Measurements from ENCODE around the gene SH3BGRL3. TPM values are rescaled to one million over a fixed set of nuclear protein-coding genes. Genes with fewer than 3 reads are reported as not detected.
A peak's percentile ranks its signal among the peaks of the same experiment; 100 is the strongest.

SH3BGRL3 gene
- total RNA-seq, 1 experiment from 2014 or later: 38.9 TPM

DNA sequence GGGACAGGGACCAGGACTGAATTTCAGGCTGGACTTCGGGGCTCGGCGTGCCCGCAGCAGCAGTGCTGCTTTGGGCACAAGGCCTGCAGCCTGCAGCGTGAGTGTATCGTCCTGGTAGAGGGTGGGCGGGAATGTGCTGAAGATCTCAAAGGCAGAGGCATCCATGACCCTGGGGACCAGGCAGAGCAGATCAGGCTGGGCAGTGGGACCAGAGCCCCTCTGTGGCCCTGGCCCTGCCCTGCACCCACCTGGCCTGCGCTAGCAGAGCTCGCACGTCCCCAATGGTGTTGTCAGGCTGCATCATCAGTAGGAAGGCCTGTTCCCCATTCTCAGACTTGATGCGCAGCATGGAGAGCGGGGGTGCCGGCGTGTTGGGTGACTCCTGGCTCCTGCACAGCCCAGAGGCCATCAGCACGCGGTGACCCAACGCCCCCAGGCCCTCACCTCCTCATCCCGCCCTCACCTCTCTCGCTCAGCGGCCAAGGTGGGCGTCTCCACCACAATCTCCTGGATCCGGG lies 2.6 kb downstream of the SH3BGRL3 start:
- H3K9me3 ChIP-seq (replicated peaks): no peaks in the 10 kb centered on the region
- H3K4me1 ChIP-seq (replicated peaks): peaks cover 63% of the 10 kb centered on the region
- H3K27ac ChIP-seq: no peak overlapping the region
- peaks cover 57% of the 10 kb centered on the region for H3K36me3 ChIP-seq
- peak in 1 of 2 experiments; percentile 41 for DNase-seq (ENCODE audit: low read depth in 1 of 2, low spot score in 2 of 2)
- H3K27me3 ChIP-seq (replicated peaks): no peaks in the 10 kb centered on the region
- H3K4me3 ChIP-seq: no peak overlapping the region

- no peak for DNase-seq (ENCODE audit: low read depth in 1 of 2, low spot score in 2 of 2)
- no peak overlapping the region for H3K27ac ChIP-seq
- H3K4me1 ChIP-seq (replicated peaks): peaks cover 54% of the 10 kb centered on the region
These were observed 3.5 kb downstream of the SH3BGRL3 start for GRCh38 chr1:26283279-26283853.

DNA sequence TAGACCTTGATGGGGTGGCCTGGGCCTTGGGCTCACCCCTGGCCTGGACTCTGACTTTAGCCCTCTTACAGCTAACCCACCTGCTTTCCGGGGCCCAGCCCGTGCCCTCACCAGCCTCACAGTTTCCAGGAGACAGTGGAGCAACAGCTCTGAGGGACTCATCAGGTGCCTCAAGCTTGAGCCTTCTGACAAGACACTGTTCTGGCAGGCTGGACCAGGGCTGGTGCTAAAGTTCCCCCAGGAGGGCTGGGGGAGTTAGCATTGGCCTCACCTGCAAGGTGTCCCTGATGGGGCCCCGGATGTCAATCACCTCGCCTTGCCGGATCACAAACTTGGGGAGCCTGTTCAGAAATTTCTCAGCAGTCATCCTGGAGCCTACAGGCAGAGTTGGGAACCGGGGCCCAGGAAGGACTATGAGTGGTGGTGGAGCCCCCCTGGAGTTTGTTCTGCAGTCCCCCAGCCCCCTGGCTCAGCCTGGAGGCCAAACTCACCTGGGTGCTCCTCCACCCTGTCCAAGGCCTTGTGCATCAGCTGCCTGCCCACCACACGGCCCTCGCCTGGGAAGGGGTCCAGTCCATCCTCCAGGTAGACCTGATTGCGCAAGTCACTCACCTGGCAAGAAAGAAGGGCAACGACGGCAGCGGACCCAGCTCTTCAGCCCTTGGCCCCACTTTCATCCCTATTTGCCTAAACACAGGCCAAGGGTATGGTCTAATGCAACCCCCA lies 4.1 kb downstream of the SH3BGRL3 start:
- Histone ChIP-seq H3K27me3 (replicated peaks) (no peaks in the 10 kb centered on the region), H3K9me3 (replicated peaks) (no peaks in the 10 kb centered on the region), H3K36me3 (peaks cover 46% of the 10 kb centered on the region), H3K4me3 (no peak overlapping the region), H3K27ac (peak overlapping the region; percentile 45), H3K4me1 (replicated peaks) (peaks cover 47% of the 10 kb centered on the region)
- peak in 1 of 2 experiments; percentile 41 for DNase-seq (ENCODE audit: low read depth in 1 of 2, low spot score in 2 of 2)

More at GRCh38 chr1:26283279-26283853, 3.5 kb downstream of the SH3BGRL3 start:
- H3K27me3 ChIP-seq (replicated peaks): no peaks in the 10 kb centered on the region
- peaks cover 50% of the 10 kb centered on the region for H3K36me3 ChIP-seq
- H3K4me3 ChIP-seq: no peak overlapping the region
- no peaks in the 10 kb centered on the region for H3K9me3 ChIP-seq (replicated peaks)

- no peaks in the 10 kb centered on the region for H3K27me3 ChIP-seq (replicated peaks)
- H3K4me3 ChIP-seq: no peak overlapping the region
- peaks cover 40% of the 10 kb centered on the region for H3K4me1 ChIP-seq (replicated peaks)
- peak; percentile 70 to 96 for DNase-seq (ENCODE audit: low read depth in 1 of 2, low spot score in 2 of 2)
- H3K27ac ChIP-seq: peak overlapping the region; percentile 45
- H3K36me3 ChIP-seq: peaks cover 39% of the 10 kb centered on the region
- no peaks in the 10 kb centered on the region for H3K9me3 ChIP-seq (replicated peaks)
These were observed 4.9 kb downstream of the SH3BGRL3 start for GRCh38 chr1:26284597-26285347.

GRCh38 chr1:26285366-26286063 lies 5.6 kb downstream of the SH3BGRL3 start:
- Histone ChIP-seq H3K27ac (no peak overlapping the region), H3K27me3 (replicated peaks) (no peaks in the 10 kb centered on the region), H3K4me1 (replicated peaks) (peaks cover 32% of the 10 kb centered on the region), H3K36me3 (peaks cover 36% of the 10 kb centered on the region), H3K9me3 (replicated peaks) (no peaks in the 10 kb centered on the region), H3K4me3 (no peak overlapping the region)
- peak in 1 of 2 experiments; percentile 57 for DNase-seq (ENCODE audit: low read depth in 1 of 2, low spot score in 2 of 2)

DNA sequence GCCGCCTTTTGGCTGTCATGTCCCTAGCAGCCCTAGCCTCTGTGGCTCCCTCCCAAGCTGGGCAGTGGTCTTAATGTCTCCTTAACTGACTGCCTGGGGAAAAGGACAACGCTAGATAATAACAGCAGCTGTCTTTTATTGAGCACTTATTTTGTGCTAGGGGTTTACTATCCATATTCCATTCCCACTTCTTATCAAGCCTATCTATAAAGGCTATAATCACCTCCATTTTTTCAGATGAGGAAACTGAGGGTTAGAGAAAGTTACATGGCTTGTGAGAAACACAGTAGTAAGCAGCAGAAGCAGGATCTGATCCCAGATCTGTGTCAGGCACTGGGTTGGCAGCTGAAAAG lies 6.2 kb downstream of the SH3BGRL3 start:
- peaks cover 33% of the 10 kb centered on the region for H3K36me3 ChIP-seq
- DNase-seq (ENCODE audit: low read depth in 1 of 2, low spot score in 2 of 2): no peak
- H3K4me3 ChIP-seq: no peak overlapping the region
- H3K4me1 ChIP-seq (replicated peaks): peaks cover 27% of the 10 kb centered on the region
- no peaks in the 10 kb centered on the region for H3K9me3 ChIP-seq (replicated peaks)
- H3K27ac ChIP-seq: no peak overlapping the region
- H3K27me3 ChIP-seq (replicated peaks): no peaks in the 10 kb centered on the region

GRCh38 chr1:26287033-26287711 lies 7.3 kb downstream of the SH3BGRL3 start:
- H3K9me3 ChIP-seq (replicated peaks): no peaks in the 10 kb centered on the region
- no peaks in the 10 kb centered on the region for H3K27me3 ChIP-seq (replicated peaks)
- peaks cover 25% of the 10 kb centered on the region for H3K36me3 ChIP-seq
- DNase-seq (ENCODE audit: low read depth in 1 of 2, low spot score in 2 of 2): no peak
- no peak overlapping the region for H3K4me3 ChIP-seq
- no peak overlapping the region for H3K27ac ChIP-seq
- peaks cover 17% of the 10 kb centered on the region for H3K4me1 ChIP-seq (replicated peaks)

DNA sequence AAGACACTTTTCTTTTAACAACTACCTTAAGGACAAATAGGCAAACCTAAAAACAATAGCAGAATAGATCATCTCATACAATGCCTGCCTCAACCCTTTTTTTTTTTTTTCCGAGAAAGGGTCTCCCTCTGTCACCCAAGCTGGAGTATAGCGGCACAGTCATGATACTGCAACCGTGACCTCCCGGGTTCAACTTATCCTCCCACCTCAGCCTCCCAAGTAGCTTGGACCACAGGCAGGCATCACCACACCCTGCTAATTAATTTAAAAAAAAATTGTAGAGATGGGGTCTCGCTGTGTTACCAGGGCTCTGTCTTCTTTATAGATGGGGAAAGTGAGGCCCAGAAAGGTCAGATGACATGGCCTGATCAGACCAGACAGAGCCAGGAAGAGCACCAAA lies 7.9 kb downstream of the SH3BGRL3 start:
- no peak for DNase-seq (ENCODE audit: low read depth in 1 of 2, low spot score in 2 of 2)
- Histone ChIP-seq H3K27me3 (replicated peaks) (no peaks in the 10 kb centered on the region), H3K36me3 (peaks cover 19% of the 10 kb centered on the region), H3K27ac (no peak overlapping the region), H3K9me3 (replicated peaks) (no peaks in the 10 kb centered on the region), H3K4me3 (no peak overlapping the region), H3K4me1 (replicated peaks) (peaks cover 17% of the 10 kb centered on the region)

DNA sequence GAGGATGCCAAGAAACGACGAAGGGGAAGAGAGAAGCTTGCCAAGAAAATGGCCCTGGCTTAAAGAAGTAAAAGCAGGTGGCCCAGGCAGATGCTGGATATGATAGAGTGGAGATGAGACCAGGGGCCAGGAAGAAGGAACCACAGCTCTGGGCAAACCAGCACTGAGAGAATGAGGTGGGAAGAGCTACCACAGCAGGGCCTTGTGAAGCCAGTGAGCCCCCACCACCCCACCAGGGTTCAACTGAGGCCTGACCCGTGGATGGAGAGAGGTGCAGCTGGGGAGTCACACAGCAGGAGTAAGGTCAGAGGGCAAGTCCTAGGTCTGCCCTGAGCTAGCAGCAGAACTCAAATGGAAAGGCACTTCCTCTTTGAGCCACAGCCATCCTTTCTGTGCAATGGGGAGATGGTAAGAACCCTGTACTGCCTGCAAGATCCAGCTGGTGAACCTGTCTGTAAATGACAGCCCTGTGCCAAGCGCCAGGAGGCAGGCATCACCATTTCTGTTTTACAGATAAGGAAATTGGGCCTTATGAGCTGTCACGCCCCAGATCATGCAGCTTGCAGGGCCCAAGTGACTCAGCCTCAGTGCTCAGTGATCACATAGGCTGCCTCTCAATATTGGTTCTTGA lies 8.5 kb downstream of the SH3BGRL3 start:
- H3K9me3 ChIP-seq (replicated peaks): no peaks in the 10 kb centered on the region
- no peak overlapping the region for H3K27ac ChIP-seq
- DNase-seq (ENCODE audit: low read depth in 1 of 2, low spot score in 2 of 2): no peak
- peaks cover 19% of the 10 kb centered on the region for H3K36me3 ChIP-seq
- H3K4me3 ChIP-seq: no peak overlapping the region
- H3K27me3 ChIP-seq (replicated peaks): no peaks in the 10 kb centered on the region
- peaks cover 17% of the 10 kb centered on the region for H3K4me1 ChIP-seq (replicated peaks)

GRCh38 chr1:26289158-26290059 lies 9.5 kb downstream of the SH3BGRL3 start:
- H3K9me3 ChIP-seq (replicated peaks): no peaks in the 10 kb centered on the region
- peak in 1 of 2 experiments; percentile 40 for DNase-seq (ENCODE audit: low read depth in 1 of 2, low spot score in 2 of 2)
- H3K27ac ChIP-seq: no peak overlapping the region
- H3K4me3 ChIP-seq: no peak overlapping the region
- H3K36me3 ChIP-seq: peaks cover 10% of the 10 kb centered on the region
- peaks cover 10% of the 10 kb centered on the region for H3K4me1 ChIP-seq (replicated peaks)
- H3K27me3 ChIP-seq (replicated peaks): no peaks in the 10 kb centered on the region

- H3K27me3 ChIP-seq (replicated peaks): no peaks in the 10 kb centered on the region
- no peak overlapping the region for H3K27ac ChIP-seq
- no peaks in the 10 kb centered on the region for H3K9me3 ChIP-seq (replicated peaks)
- peaks cover 1% of the 10 kb centered on the region for H3K4me1 ChIP-seq (replicated peaks)
- DNase-seq (ENCODE audit: low read depth in 1 of 2, low spot score in 2 of 2): no peak
- H3K4me3 ChIP-seq: no peak overlapping the region
- peaks cover 3% of the 10 kb centered on the region; the same call in 1 of the 2 replicates for H3K36me3 ChIP-seq
These were observed 10.4 kb downstream of the SH3BGRL3 start for GRCh38 chr1:26290122-26290881.
